Inflammatory macrophage treated with lipopolysaccharide for 1 hour (primary cell): ENCODE results near the gene EVI5L.

Experiments
- DNase-seq, 2 donors: peaks; one replicate each; pipeline ENCODE4 v3.0.0-alpha.2; 2020 to 2022

The EVI5L gene

DNA sequence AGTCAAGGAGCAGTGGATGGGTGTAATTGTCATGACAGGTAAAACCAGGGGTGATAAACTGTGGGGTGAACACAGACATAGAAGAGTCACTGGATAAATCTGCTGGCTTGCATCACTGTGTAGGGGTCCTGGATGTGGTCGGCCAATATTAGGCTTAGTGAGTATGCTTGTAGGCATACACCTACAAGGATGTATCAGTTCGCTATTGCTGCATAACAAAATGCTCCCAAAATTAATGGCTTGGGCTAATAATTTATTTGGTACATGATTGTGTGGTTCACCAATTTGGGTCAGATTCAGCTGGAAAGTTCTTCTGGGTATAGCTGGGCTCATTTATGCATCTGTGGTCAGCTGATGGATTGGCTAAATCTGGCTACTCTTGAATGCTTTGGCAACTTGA is 11.2 kb upstream of the EVI5L start:
- DNase-seq: no peak

GRCh38 chr19:7819337-7819736 is 10.7 kb upstream of the EVI5L start:
- DNase-seq: no peak

DNA sequence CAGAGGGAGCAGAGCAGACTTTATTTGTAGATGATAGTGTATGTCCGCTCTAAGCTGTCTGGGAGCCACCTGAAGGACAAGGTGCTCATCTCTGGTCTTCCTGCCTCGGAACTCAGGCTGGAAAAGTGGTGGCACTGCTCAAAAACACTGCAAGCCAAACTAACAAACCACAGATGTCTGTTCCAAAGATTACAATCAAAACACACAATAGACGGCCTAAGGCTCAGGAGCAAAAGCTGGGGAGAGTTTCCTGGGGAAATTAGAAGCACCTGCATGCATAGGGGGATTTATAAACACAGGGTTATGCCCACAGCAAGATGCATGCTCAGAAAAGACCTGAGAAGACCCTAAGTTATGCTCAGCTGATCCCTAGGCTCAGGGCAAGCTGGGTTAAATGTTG is 9.4 kb upstream of the EVI5L start:
- no peak for DNase-seq

- no peak for DNase-seq
These were observed 7.0 kb upstream of the EVI5L start for GRCh38 chr19:7822910-7823515.

GRCh38 chr19:7823686-7824301 is 6.2 kb upstream of the EVI5L start:
- no peak for DNase-seq

- DNase-seq: no peak
These were observed 875 bp upstream of the EVI5L start for GRCh38 chr19:7829166-7829520.

- DNase-seq: no peak
These were observed 304 bp downstream of the EVI5L start for GRCh38 chr19:7830272-7830771.

DNA sequence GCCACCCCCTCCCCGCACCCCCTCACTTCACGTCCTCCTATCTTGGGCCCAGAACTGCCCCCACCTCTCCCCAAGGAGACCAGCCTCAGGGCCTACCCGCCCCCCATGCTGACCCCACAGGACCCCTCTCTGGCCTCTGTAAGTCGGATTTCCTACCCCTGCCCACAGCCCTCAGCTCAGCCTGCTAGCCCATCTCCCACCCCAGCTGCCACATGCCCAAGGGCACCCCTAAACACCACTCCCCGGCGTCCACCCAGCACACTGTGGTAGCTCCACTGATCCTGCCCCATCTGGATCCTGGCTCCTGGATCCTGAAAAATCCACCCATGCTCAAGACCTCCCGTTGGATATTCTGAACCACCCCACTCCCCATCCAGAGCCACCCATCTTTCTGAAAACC is 805 bp downstream of the EVI5L start:
- DNase-seq: no peak

DNA sequence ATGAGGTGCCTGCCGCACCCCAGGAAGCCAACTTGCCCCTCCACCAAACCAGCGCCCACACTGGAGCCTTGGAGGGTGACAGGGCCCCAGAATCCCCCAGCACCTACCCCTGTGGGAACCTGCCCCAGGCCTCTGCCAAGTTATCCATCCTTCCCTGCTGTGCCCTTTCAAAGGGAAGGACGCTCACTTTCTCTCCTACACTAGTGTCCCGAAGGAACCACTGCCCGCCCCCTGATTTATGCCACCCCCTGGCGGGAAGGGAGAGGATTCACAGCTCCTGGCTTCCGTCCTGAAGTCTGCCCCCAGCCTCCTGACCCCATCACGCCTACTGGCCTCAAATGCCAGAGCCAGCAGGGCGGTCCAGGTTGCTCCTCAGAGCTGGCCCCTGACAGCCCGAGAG is 1.4 kb downstream of the EVI5L start:
- no peak for DNase-seq

GRCh38 chr19:7832009-7832408 is 2.0 kb downstream of the EVI5L start:
- no peak for DNase-seq

- DNase-seq: no peak
These were observed 2.8 kb downstream of the EVI5L start for GRCh38 chr19:7832781-7833180.

- DNase-seq: no peak
These were observed 3.4 kb downstream of the EVI5L start for GRCh38 chr19:7833225-7834099.

GRCh38 chr19:7839476-7839875 is 9.5 kb downstream of the EVI5L start:
- DNase-seq: no peak

DNA sequence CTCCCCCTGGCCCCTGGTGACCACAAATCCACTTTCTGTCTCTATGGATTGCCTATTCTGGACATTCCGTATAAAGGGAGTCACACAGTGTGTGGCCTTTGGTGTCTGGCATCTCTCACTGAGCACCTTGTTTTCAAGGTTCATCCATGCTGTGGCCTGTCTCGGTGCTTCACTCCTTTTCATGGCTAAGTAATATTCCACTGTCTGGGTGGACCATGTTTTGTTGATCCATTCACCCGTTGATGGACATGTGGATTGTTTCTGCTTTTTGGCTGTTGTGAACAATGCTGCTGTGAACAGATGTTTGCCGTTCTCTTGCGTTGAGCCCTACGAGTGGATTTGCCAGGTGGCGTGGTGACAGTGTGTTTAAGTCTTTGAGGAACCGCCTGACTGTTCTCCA is 10.6 kb downstream of the EVI5L start:
- no peak for DNase-seq

- no peak for DNase-seq
These were observed 12.0 kb downstream of the EVI5L start for GRCh38 chr19:7841751-7842660.

DNA sequence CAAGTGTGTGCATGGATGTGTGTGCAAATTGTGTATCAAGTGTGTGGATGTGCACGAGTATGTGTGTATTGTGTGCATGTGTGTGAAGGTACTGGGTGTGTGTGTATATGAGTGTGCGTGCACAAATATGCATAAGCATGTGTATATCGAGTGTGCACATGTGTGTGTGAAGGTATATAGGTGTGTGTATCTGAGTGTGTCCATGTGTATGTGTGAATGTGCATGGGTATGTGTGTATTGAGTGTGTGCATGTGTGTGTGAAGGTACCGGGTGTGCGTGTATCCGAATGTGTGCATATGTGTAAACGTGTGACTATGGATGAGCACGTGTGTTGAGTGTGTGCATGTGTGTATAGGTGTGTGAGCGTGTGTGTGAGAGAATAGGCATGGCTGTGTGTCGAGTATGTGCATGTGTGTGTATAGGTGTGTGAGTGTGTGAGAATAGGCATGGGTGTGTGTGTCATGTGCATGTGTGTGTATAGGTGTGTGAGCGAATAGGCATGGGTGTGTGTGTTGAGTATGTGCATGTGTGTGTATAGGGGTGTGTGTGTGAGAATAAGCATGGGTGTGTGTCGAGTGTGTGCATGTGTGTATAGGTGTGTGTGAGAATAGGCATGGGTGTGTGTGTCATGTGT is 12.8 kb downstream of the EVI5L start:
- DNase-seq: no peak

DNA sequence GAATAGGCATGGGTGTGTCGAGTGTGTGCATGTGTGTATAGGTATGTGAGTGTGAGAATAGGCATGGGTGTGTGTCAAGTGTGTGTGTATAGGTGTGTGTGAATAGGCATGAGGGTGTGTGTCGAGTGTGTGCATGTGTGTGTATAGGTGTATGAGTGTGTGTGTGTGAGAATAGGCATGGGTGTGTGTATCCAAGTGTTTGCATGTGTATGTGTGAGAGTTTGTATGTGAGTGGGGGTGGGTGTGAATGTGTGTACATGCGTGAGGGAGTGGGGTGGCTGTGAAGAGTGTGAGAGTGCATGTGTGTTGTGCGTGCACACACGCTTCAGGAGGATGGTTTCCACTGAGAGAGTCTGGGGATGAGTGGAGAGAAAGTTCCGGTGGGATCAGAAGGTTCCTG is 13.5 kb downstream of the EVI5L start:
- no peak for DNase-seq

- DNase-seq: no peak
These were observed 14.4 kb downstream of the EVI5L start for GRCh38 chr19:7844405-7844804.

DNA sequence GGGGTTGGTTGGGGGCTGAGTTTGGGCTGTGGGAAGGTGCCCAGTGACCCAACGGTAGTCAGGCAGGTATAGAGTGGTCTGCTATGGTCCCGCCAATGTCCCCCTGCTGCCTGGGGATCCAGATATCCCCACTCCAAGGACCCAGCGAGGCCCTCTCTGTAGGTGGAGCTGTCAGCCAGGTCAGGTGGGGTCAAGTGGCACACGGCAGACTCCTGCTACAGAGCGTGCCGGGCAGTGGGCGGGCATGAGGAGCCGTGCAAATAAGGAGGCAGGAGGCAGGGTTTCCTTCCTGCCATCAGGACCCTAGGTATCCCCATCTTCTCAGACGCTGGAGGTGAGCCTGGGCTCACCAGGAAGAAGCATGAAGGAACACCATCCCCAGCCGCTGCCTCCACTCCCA is 14.9 kb downstream of the EVI5L start:
- no peak for DNase-seq

DNA sequence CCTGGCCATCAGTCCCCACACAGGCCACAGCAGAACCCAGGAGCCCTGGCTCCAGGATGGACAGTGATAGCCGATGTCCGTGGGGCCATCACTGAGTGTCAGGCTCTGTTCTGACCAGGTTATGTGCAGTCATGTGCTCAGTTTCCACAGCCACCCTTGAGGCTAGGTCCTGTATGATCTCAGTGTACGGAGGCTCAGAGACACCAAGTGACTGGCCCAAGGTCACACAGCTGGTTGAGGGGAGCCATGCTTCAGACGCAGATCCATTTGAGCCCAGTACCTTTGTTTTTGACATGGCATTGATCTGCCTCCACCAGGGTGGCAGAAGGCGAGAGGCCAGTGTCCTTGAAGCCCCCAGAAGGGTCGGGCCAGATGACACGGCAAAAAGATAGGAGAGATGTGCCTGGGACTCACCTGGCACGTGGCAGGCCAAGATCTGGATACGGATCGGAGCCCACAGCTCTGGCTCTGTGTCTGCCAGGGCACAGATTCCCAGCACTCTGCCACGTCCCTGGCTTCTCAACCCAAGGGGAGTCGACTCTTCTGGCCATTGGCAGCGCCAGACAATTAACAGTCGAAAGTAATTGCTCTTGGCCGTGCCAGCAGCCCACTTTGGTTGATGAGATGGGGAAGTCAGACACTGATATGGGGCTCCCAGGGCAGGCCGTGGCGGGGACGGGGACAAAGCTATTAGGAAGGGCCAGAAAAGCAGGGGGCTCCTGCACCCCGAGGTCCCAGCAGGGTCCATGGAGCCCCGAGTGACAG is 15.6 kb downstream of the EVI5L start:
- no peak for DNase-seq

- no peak for DNase-seq
These were observed 16.2 kb downstream of the EVI5L start for GRCh38 chr19:7846155-7846646.

DNA sequence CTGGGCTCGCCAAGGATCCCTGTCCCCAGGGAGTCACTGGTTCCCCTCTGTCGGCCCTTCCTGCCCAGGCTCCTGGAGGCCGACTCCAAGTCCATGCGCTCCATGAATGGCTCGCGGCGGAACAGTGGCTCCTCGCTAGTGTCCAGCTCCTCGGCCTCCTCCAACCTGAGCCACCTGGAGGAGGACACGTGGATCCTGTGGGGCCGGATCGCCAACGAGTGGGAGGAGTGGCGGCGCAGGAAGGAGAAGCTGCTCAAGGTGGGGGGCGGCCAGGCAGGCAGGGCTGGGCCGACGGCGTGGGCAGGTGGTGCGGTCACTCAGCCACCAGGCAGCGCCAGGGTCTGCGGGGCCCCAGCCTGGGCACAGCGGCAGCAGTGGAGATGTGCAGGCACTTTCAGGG is 17.6 kb downstream of the EVI5L start:
- no peak for DNase-seq
